Measurements from ENCODE around the gene ACADM.

ACADM gene

GRCh38 chr1:75786901-75787493 is 62.5 kb downstream of the ACADM start:
- DNase-seq (ENCODE audit: low read depth), result no peak
- peak overlapping the region; percentile 99 for H3K4me3 ChIP-seq (ENCODE audit: low read length)
- TF ChIP-seq CTCF (conservative IDR thresholded peaks at IDR 0.05; ENCODE audit: low read length), result no peak

DNA sequence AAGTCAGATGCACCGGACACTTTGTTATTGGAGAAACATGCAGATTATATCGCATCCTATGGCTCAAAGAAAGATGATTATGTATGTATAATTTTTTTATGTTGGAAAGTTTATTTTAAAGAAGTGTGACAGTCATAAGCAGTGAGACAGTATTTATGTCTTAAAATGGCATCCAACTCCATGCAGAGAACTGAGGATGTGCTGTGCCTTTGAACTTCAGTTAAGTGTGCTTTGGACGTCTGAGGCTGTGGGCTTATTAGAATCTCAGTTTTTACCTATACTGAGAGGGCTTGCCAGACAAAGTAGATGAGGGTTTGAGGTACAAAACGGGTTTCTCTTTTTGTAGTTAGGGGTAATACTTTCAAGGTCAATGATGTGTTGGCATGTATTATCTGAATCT is 63.0 kb downstream of the ACADM start:
- no peak for TF ChIP-seq CTCF (conservative IDR thresholded peaks at IDR 0.05; ENCODE audit: low read length)
- peak overlapping the region; percentile 99 for H3K4me3 ChIP-seq (ENCODE audit: low read length)
- DNase-seq (ENCODE audit: low read depth), result no peak

DNA sequence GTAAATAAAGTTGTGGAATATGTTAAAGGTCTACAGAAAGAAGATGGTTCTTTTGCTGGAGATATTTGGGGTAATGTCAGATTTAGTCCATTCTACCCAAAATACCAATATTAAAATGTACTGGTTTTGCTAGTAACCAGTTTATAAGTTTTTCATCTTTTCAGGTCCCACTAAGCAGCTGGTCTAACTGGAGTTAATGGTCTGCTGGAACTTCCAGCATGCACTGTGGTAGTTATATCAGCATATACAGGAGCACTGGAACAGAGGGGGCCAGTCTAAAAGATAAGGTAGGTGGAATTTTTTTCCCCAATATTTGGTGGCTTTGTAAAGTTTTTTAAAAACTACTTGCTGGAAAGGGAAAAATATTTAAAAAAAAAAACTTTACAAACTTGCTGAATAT is 65.5 kb downstream of the ACADM start:
- no peak overlapping the region for H3K4me3 ChIP-seq (ENCODE audit: low read length)
- no peak for TF ChIP-seq CTCF (conservative IDR thresholded peaks at IDR 0.05; ENCODE audit: low read length)

GRCh38 chr1:75791022-75791421 is 66.5 kb downstream of the ACADM start:
- TF ChIP-seq CTCF (conservative IDR thresholded peaks at IDR 0.05; ENCODE audit: low read length), result no peak

More for the DNA sequence above, 65.5 kb downstream of the ACADM start:
- no peak for DNase-seq (ENCODE audit: low read depth)

DNA sequence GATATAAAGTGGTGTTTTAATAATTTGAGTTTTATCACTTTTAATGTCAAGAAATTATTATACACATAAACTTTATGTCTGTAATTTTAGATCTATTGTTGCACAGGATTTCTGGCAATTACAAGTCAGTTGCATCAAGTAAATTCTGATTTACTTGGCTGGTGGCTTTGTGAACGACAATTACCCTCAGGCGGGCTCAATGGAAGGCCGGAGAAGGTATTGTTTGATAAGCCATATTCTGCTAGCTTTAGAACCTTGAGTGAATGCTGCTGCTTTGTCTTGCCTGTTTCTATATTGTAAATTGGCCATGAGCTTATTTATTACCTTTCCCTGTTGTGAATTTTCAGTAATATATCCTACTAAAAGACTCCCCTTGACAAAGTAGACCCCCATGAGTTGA is 67.6 kb downstream of the ACADM start:
- no peak for DNase-seq (ENCODE audit: low read depth)
- TF ChIP-seq CTCF (conservative IDR thresholded peaks at IDR 0.05; ENCODE audit: low read length), result no peak
- H3K4me3 ChIP-seq (ENCODE audit: low read length), result no peak overlapping the region

More at GRCh38 chr1:75791022-75791421, 66.5 kb downstream of the ACADM start:
- H3K4me3 ChIP-seq (ENCODE audit: low read length), result no peak overlapping the region
- no peak for DNase-seq (ENCODE audit: low read depth)

DNA sequence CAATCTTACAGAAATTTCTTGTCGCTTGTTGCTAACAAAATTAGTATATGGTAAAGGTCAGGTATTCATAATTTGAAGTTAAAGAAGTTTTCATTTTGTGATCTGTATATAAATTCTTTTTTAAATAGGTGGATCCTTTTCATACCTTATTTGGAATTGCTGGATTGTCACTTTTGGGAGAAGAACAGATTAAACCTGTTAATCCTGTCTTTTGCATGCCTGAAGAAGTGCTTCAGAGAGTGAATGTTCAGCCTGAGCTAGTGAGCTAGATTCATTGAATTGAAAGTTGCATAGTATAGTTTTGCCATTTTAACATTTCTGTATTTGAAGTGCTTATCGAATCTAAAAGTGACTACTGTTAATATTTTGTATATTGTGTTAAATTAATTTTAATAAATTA is 69.9 kb downstream of the ACADM start:
- no peak for TF ChIP-seq CTCF (conservative IDR thresholded peaks at IDR 0.05; ENCODE audit: low read length)
- DNase-seq (ENCODE audit: low read depth), result no peak
- H3K4me3 ChIP-seq (ENCODE audit: low read length), result no peak overlapping the region

- TF ChIP-seq CTCF (conservative IDR thresholded peaks at IDR 0.05; ENCODE audit: low read length), result no peak
- no peak for DNase-seq (ENCODE audit: low read depth)
- H3K4me3 ChIP-seq (ENCODE audit: low read length), result no peak overlapping the region
Measured at GRCh38 chr1:75795703-75796193, 71.2 kb downstream of the ACADM start.
